Stomach (tissue), 9 donors: Measurements from ENCODE around the gene ZNF821. TPM values are rescaled to one million over a fixed set of nuclear protein-coding genes. Genes with fewer than 3 reads are reported as not detected.
A peak's percentile ranks its signal among the peaks of the same experiment; 100 is the strongest.

Experiments used
- DNase-seq, 2 donors: peaks; one replicate each; pipeline versions ENCODE4 v3.0.0 to v3.0.0-alpha.2; 2013 to 2019
- H3K27ac ChIP-seq, 5 donors: fragments of 200-600 bp in 4 of 5; sonication (generic) in 4 of 5; one replicate each; pipeline ENCODE4 v1.5.1; 2013 to 2019; ENCODE audit warnings: mild to moderate bottlenecking in 1 of 5, moderate library complexity in 1 of 5
- H3K27me3 ChIP-seq, 3 donors: fragments of 200-600 bp; sonication (generic); one replicate each; pipeline ENCODE4 v1.5.1; 2017 to 2019; ENCODE audit warnings: mixed run types in 1 of 3
- H3K36me3 ChIP-seq, 4 donors: fragments of 200-600 bp; sonication (generic); 1 replicate in 3 of 4; 2 replicates in 1 of 4; pipeline ENCODE4 v1.5.1; 2016 to 2019
- H3K4me1 ChIP-seq, 4 donors: fragments of 200-600 bp; sonication (generic); one replicate each; pipeline ENCODE4 v1.5.1; 2016 to 2019
- H3K4me3 ChIP-seq, 4 donors: fragments of 200-600 bp; sonication (generic) in 3 of 4; one replicate each; pipeline ENCODE4 v1.5.1; 2016 to 2019; ENCODE audit warnings: mild to moderate bottlenecking in 1 of 4
- H3K9me3 ChIP-seq, 4 donors: fragments of 200-600 bp; sonication (generic); one replicate each; pipeline ENCODE4 v1.5.1; 2016 to 2019
- CTCF ChIP-seq, 7 experiments: fragments of 450-650 bp in 4 of 7; fragments of 200-600 bp in 3 of 7; sonication (generic) in 3 of 7; IDR thresholded peaks; one replicate each; pipeline ENCODE4 v1.5.1; 2016 to 2019; ENCODE audit warnings: antibody characterized with exemption in 7 of 7, control low read depth in 2 of 7, mild to moderate bottlenecking in 1 of 7
- EP300 ChIP-seq: sonication (generic); formaldehyde crosslinking; IDR thresholded peaks from one replicate; pipeline ENCODE4 v1.6.1; 2017; ENCODE audit warnings: antibody characterized with exemption
- POLR2A ChIP-seq, 4 donors: fragments of 450-650 bp; IDR thresholded peaks; one replicate each; pipeline ENCODE4 v1.6.1; 2016; ENCODE audit warnings: antibody characterized with exemption in 4 of 4, control low read depth in 2 of 4, mild to moderate bottlenecking in 1 of 4, moderate library complexity in 1 of 4
- POLR2AphosphoS5 ChIP-seq, 3 donors: sonication (generic); formaldehyde crosslinking; IDR thresholded peaks; one replicate each; pipeline ENCODE4 v1.6.1; 2016; ENCODE audit warnings: antibody characterized with exemption in 3 of 3
- WGBS, 5 donors: extraction: QIAGEN DNeasy Blood & Tissue Kit in 3 of 5; methylation state at CpG; one replicate each; pipeline versions ENCODE4 v1.1.5 to v1.1.7; 2013 to 2018; 5-methylcytosine and 5-hydroxymethylcytosine counted together
- intact Hi-C: fragments of 100-400 bp; cut with DNase I; formaldehyde crosslinking; loops from one replicate; pipeline ENCODE4 v1.15.1; 2023; ENCODE audit warnings: low total_unique reads
- polyA plus RNA-seq, 3 donors: library from polyadenylated mRNA; stranded (reverse); fragments of 200-250 nt; gene quantifications; one replicate each; pipeline ENCODE4 v1.2.3, GENCODE V29; 2013
- total RNA-seq, 5 donors: library from RNA; depleted of rRNA; stranded (reverse); fragments of >200 nt; gene quantifications; one replicate each; pipeline versions ENCODE4 v1.1.0 to v1.2.3, GENCODE V29; 2014 to 2016
- donor health status: healthy with polysubstance abuse.
- donor health status: Bipolar disorder and iron deficiency.
- donor health status: healthy.

The ZNF821 gene
- total and polyA plus RNA-seq, 8 donors = 0.45 to 240 (median 5.2) TPM

GRCh38 chr16:71845639-71846430, 38.1 kb downstream of the ZNF821 start, which contains the start of gene ATXN1L:
Gene ATXN1L, plus strand, starts transcription at chr16:71845976. Its CDS starts 3,765 bp downstream, at chr16:71849741.
- TF ChIP-seq POLR2AphosphoS5 (IDR thresholded peaks at IDR 0.05) (peak; percentile 94 to 99 (median 97)), POLR2A (IDR thresholded peaks at IDR 0.05) (peak in 2 of 4 donors; percentile 76 to 80), CTCF (IDR thresholded peaks at IDR 0.05) (peak in 1 of 7 experiments; percentile 9), EP300 (no peak)
- peaks cover 3 to 25% (median 23%) of the 10 kb centered on the region in 4 donors for H3K4me1 ChIP-seq
- peak within 1 kb of the TSS; percentile 97 to 100 (median 99) for H3K4me3 ChIP-seq
- DNase-seq = peak; percentile 93 to 97
- 0 to 2% (median 1%) methylated on average over 9 to 62 of the region's 62 CpGs for WGBS, 5 donors
- intact Hi-C loops = no loop called here
- peak within 1 kb of the TSS; percentile 88 to 96 (median 92) for H3K27ac ChIP-seq
- H3K36me3 ChIP-seq = peaks cover 26 to 32% (median 31%) of the 10 kb centered on the region in 4 donors
- H3K9me3 ChIP-seq = no peaks in the 10 kb centered on the region
- H3K27me3 ChIP-seq = no peaks in the 10 kb centered on the region

- Histone ChIP-seq H3K36me3 (peaks cover 4 to 9% (median 9%) of the 10 kb centered on the region in 4 donors), H3K9me3 (no peaks in the 10 kb centered on the region), H3K27ac (peak overlapping the region in 1 of 5 donors; percentile 14), H3K4me3 (no peak overlapping the region), H3K4me1 (peaks cover 3 to 25% (median 23%) of the 10 kb centered on the region in 4 donors), H3K27me3 (no peaks in the 10 kb centered on the region)
- TF ChIP-seq CTCF (IDR thresholded peaks at IDR 0.05) (no peak), EP300 (no peak), POLR2A (IDR thresholded peaks at IDR 0.05) (no peak), POLR2AphosphoS5 (IDR thresholded peaks at IDR 0.05) (no peak)
- DNase-seq = no peak
- WGBS, 5 donors = 57 to 67% (median 60%) methylated on average over 2 of the region's 2 CpGs
- intact Hi-C loops = no loop called here
Observed at GRCh38 chr16:71843572-71843971, 40.4 kb downstream of the ZNF821 start.

DNA sequence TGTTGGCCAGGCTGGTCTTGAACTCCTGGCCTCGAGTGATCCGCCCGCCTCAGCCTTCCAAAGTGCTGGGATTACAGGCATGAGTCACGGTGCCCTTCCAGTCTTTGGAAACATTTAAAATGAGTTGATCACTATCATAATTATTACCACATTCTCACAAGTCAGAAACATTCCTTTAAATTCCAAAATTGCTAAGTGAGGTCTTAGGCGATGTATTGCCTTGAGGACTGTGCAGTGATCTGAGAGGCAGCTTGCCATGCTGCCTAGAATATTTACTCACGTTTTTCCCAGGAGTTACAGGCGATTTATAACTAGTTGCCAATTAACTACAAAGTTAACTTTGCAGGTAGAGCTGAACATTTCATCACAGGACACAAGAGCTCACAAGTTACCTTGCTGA, 43.9 kb downstream of the ZNF821 start:
- TF ChIP-seq EP300 (no peak), POLR2AphosphoS5 (IDR thresholded peaks at IDR 0.05) (no peak), POLR2A (IDR thresholded peaks at IDR 0.05) (no peak), CTCF (IDR thresholded peaks at IDR 0.05) (no peak)
- 63 to 81% (median 69%) methylated on average over 7 of the region's 7 CpGs for WGBS, 5 donors
- Histone ChIP-seq H3K4me1 (peaks cover 0 to 2% (median 1%) of the 10 kb centered on the region in 4 donors), H3K27ac (no peak overlapping the region), H3K4me3 (no peak overlapping the region), H3K9me3 (no peaks in the 10 kb centered on the region), H3K36me3 (no peaks in the 10 kb centered on the region), H3K27me3 (no peaks in the 10 kb centered on the region)
- no peak for DNase-seq
- intact Hi-C loops = no loop called here

GRCh38 chr16:71837150-71837549, 46.8 kb downstream of the ZNF821 start:
- Histone ChIP-seq H3K27ac (no peak overlapping the region), H3K36me3 (no peaks in the 10 kb centered on the region), H3K27me3 (no peaks in the 10 kb centered on the region), H3K4me1 (no peaks in the 10 kb centered on the region), H3K4me3 (no peak overlapping the region), H3K9me3 (no peaks in the 10 kb centered on the region)
- DNase-seq = no peak
- intact Hi-C loops = no loop called here
- TF ChIP-seq POLR2A (IDR thresholded peaks at IDR 0.05) (no peak), CTCF (IDR thresholded peaks at IDR 0.05) (no peak), EP300 (no peak)
- WGBS, 5 donors = 45 to 65% (median 55%) methylated on average over 3 of the region's 3 CpGs
